Cardiac muscle cell (in vitro differentiated cells and primary cell): ENCODE measurements around the gene ERMN. TPM values are rescaled to one million over a fixed set of nuclear protein-coding genes. Genes with fewer than 3 reads are reported as not detected.

ENCODE experiments used
- DNase-seq, 2 donors: peaks; one replicate each; pipeline versions ENCODE4 v3.0.0 to v3.0.0-alpha.2; 2010 to 2017; ENCODE audit warnings: low read depth in 1 of 2, low spot score in 1 of 2
- H3K27ac ChIP-seq: fragments of 200-600 bp; sonication (generic); 2 replicates; pipeline ENCODE4 v1.5.1; 2016
- H3K27me3 ChIP-seq: fragments of 200-600 bp; sonication (generic); 2 replicates; pipeline ENCODE4 v1.6.0; 2016; ENCODE audit warnings: control low read depth
- H3K36me3 ChIP-seq: fragments of 200-600 bp; sonication (generic); 2 replicates; pipeline ENCODE4 v1.5.1; 2016; ENCODE audit warnings: control low read depth
- H3K4me1 ChIP-seq: fragments of 200-600 bp; sonication (generic); 2 replicates; pipeline ENCODE4 v1.8.1; 2017; ENCODE audit warnings: low read depth, mild to moderate bottlenecking, mixed run types
- H3K4me3 ChIP-seq: fragments of 200-600 bp; sonication (generic); 2 replicates; pipeline ENCODE4 v1.5.1; 2016; ENCODE audit warnings: mild to moderate bottlenecking
- H3K9me3 ChIP-seq: fragments of 200-600 bp; sonication (generic); 2 replicates; pipeline ENCODE4 v1.5.1; 2017; ENCODE audit warnings: low read depth, mild to moderate bottlenecking, control low read depth
- CTCF ChIP-seq: IDR thresholded peaks from 2 replicates; pipeline ENCODE4 v1.5.1; 2012; ENCODE audit warnings: low read depth, mild to moderate bottlenecking, low read length
- polyA plus RNA-seq: library from polyadenylated mRNA; unstranded; fragments of >200 nt; fragmentation: Nextera tagmentation; extraction: Ambion mirVana; gene quantifications from 2 replicates; pipeline ENCODE4 v1.2.1, GENCODE V29; 2016
- total RNA-seq: library from RNA; depleted of rRNA; stranded (reverse); fragments of >200 nt; gene quantifications from 2 replicates; pipeline ENCODE4 v1.2.3, GENCODE V29; 2016

Gene ERMN
- total and polyA plus RNA-seq, 2 experiments from 2014 or later = 0.80 TPM; not detected in 1

DNA sequence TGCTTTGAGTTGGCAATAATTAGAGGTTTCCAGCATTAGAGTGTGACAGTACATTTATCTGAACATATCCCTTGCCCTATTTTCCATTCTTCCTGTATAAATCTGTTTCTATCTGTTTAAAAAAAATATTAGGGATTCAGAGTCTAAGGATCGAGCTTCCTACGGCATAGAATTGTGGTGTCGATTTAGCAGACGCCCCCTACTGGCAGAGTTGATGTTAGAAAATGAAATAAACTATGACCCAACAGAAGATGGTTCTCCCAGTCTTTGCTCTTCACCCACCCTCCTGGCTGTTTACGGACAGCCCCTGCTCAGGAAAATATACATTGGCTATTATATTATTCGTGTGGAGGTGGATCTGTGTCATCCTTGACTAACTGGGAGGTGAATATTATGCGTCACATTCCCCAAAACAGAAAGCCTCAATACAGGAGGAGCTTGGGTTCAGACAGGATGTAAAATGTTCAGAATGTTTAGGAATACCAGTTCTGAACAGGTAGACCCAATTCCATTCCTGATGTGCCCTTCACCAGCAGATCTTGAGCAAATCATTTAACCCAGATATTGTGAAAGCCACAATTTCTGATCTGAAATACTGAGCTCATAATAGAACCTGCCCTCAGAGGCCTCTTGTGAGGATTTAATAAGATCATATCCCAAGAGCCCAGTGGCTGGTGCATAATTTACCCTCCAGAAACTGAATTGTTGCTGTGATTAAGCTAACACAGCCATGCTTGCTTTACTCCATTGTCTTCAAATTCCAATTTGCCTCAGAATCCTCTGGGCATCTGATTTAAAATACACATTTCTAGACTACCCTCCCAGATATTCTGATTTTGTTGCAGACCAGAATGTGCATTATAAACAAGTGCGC is 10.8 kb upstream of the ERMN start:
- peak; percentile 72 for TF ChIP-seq CTCF
- H3K36me3 ChIP-seq = no peaks in the 10 kb centered on the region
- H3K27me3 ChIP-seq = no peaks in the 10 kb centered on the region
- DNase-seq = peak; percentile 54 to 63
- no peak overlapping the region for H3K4me3 ChIP-seq
- no peaks in the 10 kb centered on the region for H3K4me1 ChIP-seq
- no peak overlapping the region for H3K27ac ChIP-seq
- H3K9me3 ChIP-seq = no peaks in the 10 kb centered on the region

GRCh38 chr2:157334797-157335196 is 9.2 kb upstream of the ERMN start:
- H3K4me1 ChIP-seq = no peaks in the 10 kb centered on the region
- no peaks in the 10 kb centered on the region for H3K27me3 ChIP-seq
- DNase-seq = no peak
- TF ChIP-seq CTCF = no peak
- no peaks in the 10 kb centered on the region for H3K9me3 ChIP-seq
- H3K27ac ChIP-seq = no peak overlapping the region
- H3K4me3 ChIP-seq = no peak overlapping the region
- no peaks in the 10 kb centered on the region for H3K36me3 ChIP-seq

GRCh38 chr2:157334335-157334734 is 8.7 kb upstream of the ERMN start:
- DNase-seq = peak in 1 of 2 donors; percentile 11
- no peaks in the 10 kb centered on the region for H3K27me3 ChIP-seq
- no peak overlapping the region for H3K27ac ChIP-seq
- no peak for TF ChIP-seq CTCF
- no peaks in the 10 kb centered on the region for H3K36me3 ChIP-seq
- H3K4me1 ChIP-seq = no peaks in the 10 kb centered on the region
- no peaks in the 10 kb centered on the region for H3K9me3 ChIP-seq
- no peak overlapping the region for H3K4me3 ChIP-seq

- Histone ChIP-seq H3K27me3 (no peaks in the 10 kb centered on the region), H3K36me3 (no peaks in the 10 kb centered on the region), H3K9me3 (no peaks in the 10 kb centered on the region), H3K4me3 (no peak overlapping the region), H3K27ac (no peak overlapping the region), H3K4me1 (no peaks in the 10 kb centered on the region)
- no peak for DNase-seq
- no peak for TF ChIP-seq CTCF
Observed at GRCh38 chr2:157333304-157334047, 7.9 kb upstream of the ERMN start.

- H3K27ac ChIP-seq = no peak overlapping the region
- no peak overlapping the region for H3K4me3 ChIP-seq
- TF ChIP-seq CTCF = no peak
- H3K9me3 ChIP-seq = no peaks in the 10 kb centered on the region
- DNase-seq = no peak
- no peaks in the 10 kb centered on the region for H3K4me1 ChIP-seq
- no peaks in the 10 kb centered on the region for H3K27me3 ChIP-seq
- H3K36me3 ChIP-seq = no peaks in the 10 kb centered on the region
Observed at GRCh38 chr2:157329524-157329923, 3.9 kb upstream of the ERMN start.
